Lower lobe of right lung (tissue), 2 donors: Measurements from ENCODE around the gene METTL2A. TPM values are rescaled to one million over a fixed set of nuclear protein-coding genes. Genes with fewer than 3 reads are reported as not detected.
"Not testable (repeated sequence)": the region's sequence is repeated elsewhere in the genome, so short reads cannot be mapped to it uniquely, and the experiment has no call there.

ENCODE experiments used
- ATAC-seq, 2 donors: fragments of 200-7000 bp; cut with Tn5 transposase; one replicate each; pipeline ENCODE4 v1.9.1; 2020 to 2022; ENCODE audit warnings: mild to moderate bottlenecking in 2 of 2, moderate library complexity in 2 of 2
- DNase-seq: peaks from one replicate; pipeline ENCODE4 v3.0.0-alpha.2; 2020
- H3K27ac ChIP-seq: fragments of 200-600 bp; one replicate; pipeline ENCODE4 v1.8.0; 2022
- H3K27me3 ChIP-seq: fragments of 200-600 bp; one replicate; pipeline ENCODE4 v1.8.0; 2022; ENCODE audit warnings: low read depth
- H3K36me3 ChIP-seq: fragments of 200-600 bp; one replicate; pipeline ENCODE4 v1.8.0; 2022; ENCODE audit warnings: mild to moderate bottlenecking
- H3K4me1 ChIP-seq: fragments of 200-600 bp; one replicate; pipeline ENCODE4 v1.8.0; 2022
- H3K4me3 ChIP-seq: fragments of 200-600 bp; one replicate; pipeline ENCODE4 v1.8.0; 2022; ENCODE audit warnings: mild to moderate bottlenecking
- H3K9me3 ChIP-seq: fragments of 200-600 bp; one replicate; pipeline ENCODE4 v1.8.0; 2022
- CTCF ChIP-seq: fragments of 200-600 bp; IDR thresholded peaks from one replicate; pipeline ENCODE4 v1.8.0; 2022; ENCODE audit warnings: antibody characterized with exemption, mild to moderate bottlenecking
- intact Hi-C: fragments of 100-400 bp; cut with DNase I; formaldehyde crosslinking; loops from one replicate; pipeline ENCODE4 v1.11.0; 2022
- total RNA-seq: library from RNA; stranded (reverse); fragmentation: NEBNext Ultra II Directional; extraction: Animal tissue kit (Norgen Biotek cat#: 25700); gene quantifications from one replicate; pipeline ENCODE4 v1.2.1, GENCODE V29; 2021
- donor health status: DM: no; HTN: yes; CAD: no; lungs with severe emphysema.

METTL2A gene
- total RNA-seq, 1 donor from 2014 or later = 17.9 TPM

GRCh38 chr17:62398891-62399290, 24.8 kb upstream of the METTL2A start:
- no peak overlapping the region for H3K27ac ChIP-seq
- H3K4me1 ChIP-seq = no peaks in the 10 kb centered on the region
- ATAC-seq (no peak), DNase-seq (no peak)
- intact Hi-C loops = no loop called here
- H3K36me3 ChIP-seq = no peaks in the 10 kb centered on the region
- no peak overlapping the region for H3K4me3 ChIP-seq
- H3K9me3 ChIP-seq = no peaks in the 10 kb centered on the region
- TF ChIP-seq CTCF = no peak
- H3K27me3 ChIP-seq = peaks cover 1% of the 10 kb centered on the region

GRCh38 chr17:62405451-62405850, 18.2 kb upstream of the METTL2A start:
- H3K4me1 ChIP-seq = no peaks in the 10 kb centered on the region
- intact Hi-C loops = no loop called here
- DNase-seq (no peak), ATAC-seq (no peak)
- no peak for TF ChIP-seq CTCF
- H3K36me3 ChIP-seq = no peaks in the 10 kb centered on the region
- H3K4me3 ChIP-seq = no peak overlapping the region
- peaks cover 6% of the 10 kb centered on the region for H3K27me3 ChIP-seq
- H3K27ac ChIP-seq = no peak overlapping the region
- no peaks in the 10 kb centered on the region for H3K9me3 ChIP-seq

GRCh38 chr17:62413090-62413489, 10.6 kb upstream of the METTL2A start:
- ATAC-seq, H3K27ac ChIP-seq, H3K27me3 ChIP-seq, H3K4me1 ChIP-seq, H3K9me3 ChIP-seq, DNase-seq, intact Hi-C loops, H3K36me3 ChIP-seq, H3K4me3 ChIP-seq: not testable (repeated sequence)

- Histone ChIP-seq H3K36me3 (peaks cover 43% of the 10 kb centered on the region), H3K4me1 (peaks cover 14% of the 10 kb centered on the region)
- intact Hi-C loops, H3K9me3 ChIP-seq, DNase-seq, H3K27ac ChIP-seq, ATAC-seq, H3K4me3 ChIP-seq, H3K27me3 ChIP-seq: not testable (repeated sequence)
Observed at GRCh38 chr17:62426214-62426613, 2.5 kb downstream of the METTL2A start.

GRCh38 chr17:62435251-62435650, 11.6 kb downstream of the METTL2A start:
- H3K9me3 ChIP-seq, H3K27ac ChIP-seq, ATAC-seq, DNase-seq, H3K4me1 ChIP-seq, H3K4me3 ChIP-seq, intact Hi-C loops, H3K27me3 ChIP-seq: not testable (repeated sequence)
- H3K36me3 ChIP-seq = peaks cover 34% of the 10 kb centered on the region

- ATAC-seq, H3K9me3 ChIP-seq, H3K4me1 ChIP-seq, DNase-seq, intact Hi-C loops, H3K4me3 ChIP-seq, H3K27ac ChIP-seq, H3K27me3 ChIP-seq: not testable (repeated sequence)
- H3K36me3 ChIP-seq = peaks cover 69% of the 10 kb centered on the region
Observed at GRCh38 chr17:62441181-62441580, 17.5 kb downstream of the METTL2A start.

- H3K27ac ChIP-seq = no peak overlapping the region
- ATAC-seq = no peak
- H3K4me1 ChIP-seq = no peaks in the 10 kb centered on the region
- intact Hi-C loops = no loop called here
- no peak for TF ChIP-seq CTCF
- no peak overlapping the region for H3K4me3 ChIP-seq
- DNase-seq = no peak
- no peaks in the 10 kb centered on the region for H3K27me3 ChIP-seq
- H3K9me3 ChIP-seq = no peaks in the 10 kb centered on the region
- peaks cover 91% of the 10 kb centered on the region for H3K36me3 ChIP-seq
Observed at GRCh38 chr17:62444063-62444462, 20.4 kb downstream of the METTL2A start.

GRCh38 chr17:62445791-62446190, 22.1 kb downstream of the METTL2A start:
- H3K27ac ChIP-seq, intact Hi-C loops, H3K4me3 ChIP-seq, ATAC-seq, H3K9me3 ChIP-seq, H3K27me3 ChIP-seq, H3K4me1 ChIP-seq, DNase-seq: not testable (repeated sequence)
- H3K36me3 ChIP-seq = peaks cover 87% of the 10 kb centered on the region

- intact Hi-C loops, H3K27me3 ChIP-seq, H3K27ac ChIP-seq, H3K9me3 ChIP-seq, H3K4me1 ChIP-seq, H3K4me3 ChIP-seq, DNase-seq: not testable (repeated sequence)
- peak in 1 of 2 donors; percentile 38 for ATAC-seq
- peaks cover 23% of the 10 kb centered on the region for H3K36me3 ChIP-seq
Observed at GRCh38 chr17:62452195-62452594, 28.5 kb downstream of the METTL2A start.

- ATAC-seq, H3K4me1 ChIP-seq, H3K27me3 ChIP-seq, H3K4me3 ChIP-seq, H3K9me3 ChIP-seq, intact Hi-C loops, DNase-seq, H3K27ac ChIP-seq: not testable (repeated sequence)
- peaks cover 14% of the 10 kb centered on the region for H3K36me3 ChIP-seq
Observed at GRCh38 chr17:62453041-62453440, 29.3 kb downstream of the METTL2A start.

- H3K27ac ChIP-seq, H3K9me3 ChIP-seq, H3K36me3 ChIP-seq, DNase-seq, H3K4me1 ChIP-seq, H3K4me3 ChIP-seq, H3K27me3 ChIP-seq, ATAC-seq, intact Hi-C loops: not testable (repeated sequence)
Observed at GRCh38 chr17:62453656-62454055, 30.0 kb downstream of the METTL2A start.

GRCh38 chr17:62454111-62454510, 30.4 kb downstream of the METTL2A start:
- H3K27ac ChIP-seq, DNase-seq, H3K4me3 ChIP-seq, H3K4me1 ChIP-seq, H3K27me3 ChIP-seq, H3K36me3 ChIP-seq, H3K9me3 ChIP-seq, intact Hi-C loops, ATAC-seq: not testable (repeated sequence)
